ENCODE measurements around the gene ADAMTS14. TPM values are rescaled to one million over a fixed set of nuclear protein-coding genes. Genes with fewer than 3 reads are reported as not detected.

ADAMTS14 gene
- total RNA-seq, 1 experiment from 2014 or later = 2.1 TPM

- POLR2A ChIA-PET = no interaction called here
- Mint-ChIP-seq H3K4me1 (no peaks in the 10 kb centered on the region), H3K27me3 (ENCODE audit: low read depth) (no peaks in the 10 kb centered on the region; the same call in 1 of the 2 replicates), H3K27ac (no peak overlapping the region), H3K36me3 (no peaks in the 10 kb centered on the region), H3K4me3 (no peak overlapping the region), H3K9me3 (peaks cover 2% of the 10 kb centered on the region)
- DNase-seq (ENCODE audit: low spot score) = no peak
- no peak for ATAC-seq
- CTCF ChIA-PET = no interaction called here
- TF ChIP-seq TEAD1 (CRISPR knock-in tag; IDR thresholded peaks at IDR 0.05) (no peak), ZBTB21 (CRISPR knock-in tag; IDR thresholded peaks at IDR 0.05; ENCODE audit: borderline replicate concordance) (no peak), AFF4 (CRISPR knock-in tag; IDR thresholded peaks at IDR 0.05; ENCODE audit: borderline replicate concordance) (no peak), GABPB1 (CRISPR knock-in tag; IDR thresholded peaks at IDR 0.05) (no peak), SOX15 (CRISPR knock-in tag; IDR thresholded peaks at IDR 0.05) (no peak), STAT6 (CRISPR knock-in tag; conservative IDR thresholded peaks at IDR 0.05; ENCODE audit: low read depth) (no peak), E2F4 (CRISPR knock-in tag; IDR thresholded peaks at IDR 0.05; ENCODE audit: borderline replicate concordance, low read depth) (no peak), ATF1 (CRISPR knock-in tag; IDR thresholded peaks at IDR 0.05) (no peak), RORB (CRISPR knock-in tag; IDR thresholded peaks at IDR 0.05) (no peak), CREB1 (CRISPR knock-in tag; IDR thresholded peaks at IDR 0.05) (no peak), CBFB (CRISPR knock-in tag; IDR thresholded peaks at IDR 0.05; ENCODE audit: low read depth) (no peak)
Measured at GRCh38 chr10:70791386-70792039, 119.2 kb downstream of the ADAMTS14 start.

- ChIA-PET POLR2A (no interaction called here), CTCF (no interaction called here)
- H3K4me1 Mint-ChIP-seq = no peaks in the 10 kb centered on the region
- no peak for ATAC-seq
- DNase-seq (ENCODE audit: low spot score) = no peak
- peaks cover 17% of the 10 kb centered on the region for H3K9me3 Mint-ChIP-seq
- no peak overlapping the region for H3K27ac Mint-ChIP-seq
- no peak for TF ChIP-seq GTF2I (CRISPR knock-in tag; conservative IDR thresholded peaks at IDR 0.05)
- no peak for TF ChIP-seq ZNF423 (CRISPR knock-in tag; IDR thresholded peaks at IDR 0.05)
- TF ChIP-seq USF2 (CRISPR knock-in tag; IDR thresholded peaks at IDR 0.05) = no peak
- TF ChIP-seq CBFB (CRISPR knock-in tag; IDR thresholded peaks at IDR 0.05; ENCODE audit: low read depth) = no peak
- TF ChIP-seq AFF4 (CRISPR knock-in tag; IDR thresholded peaks at IDR 0.05; ENCODE audit: borderline replicate concordance) = no peak
- TF ChIP-seq NR2C2 (CRISPR knock-in tag; IDR thresholded peaks at IDR 0.05) = no peak
- no peak for TF ChIP-seq ZNF121 (CRISPR knock-in tag; IDR thresholded peaks at IDR 0.05)
- TF ChIP-seq ATF2 (CRISPR knock-in tag; IDR thresholded peaks at IDR 0.05; ENCODE audit: borderline replicate concordance, low read depth) = no peak
- TF ChIP-seq CREB1 (CRISPR knock-in tag; IDR thresholded peaks at IDR 0.05) = no peak
- TF ChIP-seq SMAD3 (CRISPR knock-in tag; IDR thresholded peaks at IDR 0.05; ENCODE audit: borderline replicate concordance) = no peak
- TF ChIP-seq ATF1 (CRISPR knock-in tag; IDR thresholded peaks at IDR 0.05) = no peak
- TF ChIP-seq KAT7 (CRISPR knock-in tag; IDR thresholded peaks at IDR 0.05; ENCODE audit: borderline replicate concordance) = no peak
- no peak overlapping the region for H3K4me3 Mint-ChIP-seq
- no peaks in the 10 kb centered on the region for H3K36me3 Mint-ChIP-seq
- H3K27me3 Mint-ChIP-seq (ENCODE audit: low read depth) = peaks cover 7% of the 10 kb centered on the region; the same call in 1 of the 2 replicates
Measured at GRCh38 chr10:70795613-70796012, 123.3 kb downstream of the ADAMTS14 start.

Data from WTC11 (cell line).